ENCODE data around the gene GREB1L.
"Not testable (repeated sequence)": the region's sequence is repeated elsewhere in the genome, so short reads cannot be mapped to it uniquely, and the experiment has no call there.

The GREB1L gene

GRCh38 chr18:21309248-21309647, 67.2 kb downstream of the GREB1L start:
- no peak for DNase-seq

GRCh38 chr18:21311980-21312379, 69.9 kb downstream of the GREB1L start:
- not testable (repeated sequence) for DNase-seq

DNA sequence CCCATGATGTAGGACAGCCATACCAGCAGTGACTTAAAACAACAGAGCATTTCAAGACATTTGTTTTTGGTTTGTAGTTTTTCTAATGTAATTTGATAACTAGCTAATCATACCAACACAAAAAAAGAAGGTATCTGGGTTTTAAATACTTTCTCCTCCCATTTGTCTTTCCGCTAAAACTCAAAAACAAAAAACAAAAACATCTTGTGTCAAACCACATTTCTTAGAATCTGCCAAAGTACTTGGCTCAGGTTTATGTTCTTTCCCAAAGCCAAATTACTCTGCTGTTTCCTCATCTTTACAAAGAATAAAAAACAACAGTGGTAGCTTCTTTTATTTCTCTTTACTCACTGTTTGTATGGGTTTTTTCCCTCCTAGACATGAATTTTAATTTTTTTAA, 71.5 kb downstream of the GREB1L start:
- no peak for DNase-seq

DNA sequence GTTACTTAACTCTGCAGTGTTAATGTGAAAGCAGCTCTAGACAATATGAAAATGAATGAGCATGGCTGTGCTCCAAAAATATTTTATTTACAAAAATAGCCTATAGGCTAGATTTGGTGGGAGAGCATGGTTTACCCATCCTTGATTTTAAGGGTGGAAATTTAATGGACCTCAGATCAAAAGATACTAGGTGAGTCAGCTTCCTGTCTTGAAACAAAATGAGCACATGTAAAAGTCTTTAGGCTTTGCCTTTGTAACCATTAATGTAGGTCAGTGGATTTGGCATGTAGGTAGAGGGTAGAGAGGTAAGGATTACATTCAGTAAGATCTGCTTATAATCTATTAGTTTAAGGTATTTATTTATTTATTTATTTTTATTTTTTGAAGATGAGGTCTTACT, 72.7 kb downstream of the GREB1L start:
- DNase-seq: no peak

DNA sequence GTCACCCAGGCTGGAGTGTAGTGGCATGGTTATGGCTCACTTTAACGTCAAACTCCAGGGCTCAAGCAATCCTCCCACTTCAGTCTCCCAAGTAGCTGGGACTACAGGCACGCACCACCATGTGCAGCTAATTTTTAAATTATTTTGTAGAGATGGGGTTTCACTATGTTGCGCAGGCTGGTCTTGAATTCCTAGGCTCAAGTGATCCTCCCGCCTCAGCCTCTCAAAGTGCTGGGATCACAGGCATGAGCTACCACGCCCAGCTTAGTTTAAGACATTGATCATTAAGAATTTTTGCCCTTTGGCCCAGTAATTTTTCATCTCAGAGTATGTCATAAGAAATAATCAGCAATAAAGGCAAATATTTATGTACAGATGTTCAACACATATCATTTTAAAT, 73.1 kb downstream of the GREB1L start:
- not testable (repeated sequence) for DNase-seq

GRCh38 chr18:21315741-21316197, 73.7 kb downstream of the GREB1L start:
- DNase-seq: no peak

- DNase-seq: no peak
Measured at GRCh38 chr18:21316296-21316695, 74.3 kb downstream of the GREB1L start.

DNA sequence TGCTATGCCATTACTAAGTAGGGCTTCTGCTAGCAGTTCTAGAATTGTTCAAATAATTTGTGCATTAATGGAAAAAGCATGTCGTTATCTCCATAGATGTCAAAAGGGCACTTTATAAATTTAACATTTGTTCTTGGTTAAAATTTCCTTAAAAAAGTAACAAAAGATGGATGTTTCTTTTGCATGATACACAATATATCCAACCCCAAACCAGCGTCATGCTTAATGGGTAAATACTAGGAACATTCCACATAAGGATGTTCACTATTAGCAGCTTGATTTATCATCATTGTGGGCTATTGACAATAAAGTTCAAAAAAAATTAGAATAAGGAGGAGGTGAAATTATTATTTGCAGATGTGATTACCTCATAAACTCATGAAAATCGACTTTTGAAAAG, 79.7 kb downstream of the GREB1L start:
- no peak for DNase-seq

- DNase-seq: no peak
Measured at GRCh38 chr18:21327101-21327500, 85.1 kb downstream of the GREB1L start.

- no peak for DNase-seq
Measured at GRCh38 chr18:21330122-21330701, 88.2 kb downstream of the GREB1L start.

- no peak for DNase-seq
Measured at GRCh38 chr18:21331065-21331464, 89.0 kb downstream of the GREB1L start.

DNA sequence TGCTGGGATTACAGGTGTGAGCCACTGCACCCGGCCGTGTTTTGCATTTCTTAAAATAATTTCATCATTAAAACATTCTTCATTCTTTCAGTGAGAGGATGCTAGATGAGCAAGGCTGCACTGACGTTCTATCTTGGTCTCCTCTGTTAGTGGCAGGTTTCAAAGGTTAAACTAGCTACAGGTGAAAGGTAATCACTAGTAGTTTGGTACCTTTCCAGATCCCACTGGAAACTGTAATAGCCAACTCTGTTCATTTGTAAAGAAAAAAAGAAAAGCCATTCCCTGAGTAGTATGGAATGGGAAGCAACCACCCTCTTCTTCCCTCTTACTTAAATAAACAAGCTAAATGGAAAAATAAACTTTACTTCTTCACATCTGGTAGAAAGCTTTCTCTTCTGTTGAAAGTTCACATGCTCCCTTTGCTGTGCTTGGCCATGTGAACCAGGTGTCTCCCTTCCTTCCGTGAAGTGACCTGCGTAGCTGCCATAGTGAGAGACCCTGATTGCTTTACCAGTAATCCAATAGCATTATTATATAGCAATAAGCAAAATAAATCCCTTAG, 94.0 kb downstream of the GREB1L start:
- DNase-seq: no peak

- no peak for DNase-seq
Measured at GRCh38 chr18:21336846-21337245, 94.8 kb downstream of the GREB1L start.

DNA sequence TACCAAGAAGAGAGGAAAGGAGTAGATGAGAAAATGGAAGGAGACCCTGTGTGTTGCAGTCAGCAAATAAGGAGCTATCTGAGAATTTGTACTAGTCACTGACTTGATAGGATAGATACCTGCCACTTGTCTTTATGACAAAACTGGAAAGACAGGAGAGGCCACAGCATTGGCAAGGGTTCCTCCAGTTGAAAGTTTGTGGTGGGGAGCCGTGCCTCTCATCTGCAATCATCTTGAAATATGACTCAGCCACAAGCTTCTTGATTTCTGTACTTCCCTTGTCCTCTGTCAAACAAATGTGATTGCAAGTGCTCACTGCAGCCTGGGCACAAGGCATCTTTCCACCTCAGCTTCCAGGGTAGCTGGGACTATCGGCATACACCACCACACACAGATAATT, 99.1 kb downstream of the GREB1L start:
- no peak for DNase-seq

GRCh38 chr18:21342372-21342771, 100.3 kb downstream of the GREB1L start:
- no peak for DNase-seq

DNA sequence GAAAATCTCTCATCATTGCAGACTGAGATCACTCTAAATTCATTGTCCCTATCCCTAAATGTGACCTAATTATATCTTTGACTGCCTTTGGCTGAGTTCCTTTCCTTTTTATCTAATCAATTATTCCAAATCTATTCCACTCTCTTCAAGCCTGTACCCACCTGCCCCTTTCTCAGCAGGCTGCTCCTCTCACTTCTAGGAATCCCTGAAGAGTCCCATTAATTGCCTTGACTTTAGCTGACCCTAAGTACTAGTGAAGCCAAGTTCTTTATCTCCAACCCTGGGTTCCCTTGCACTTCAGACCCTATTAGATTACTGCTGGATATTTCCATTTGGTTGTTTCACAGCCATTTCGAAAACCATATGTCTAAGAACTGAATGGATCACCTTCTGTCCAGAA, 102.8 kb downstream of the GREB1L start:
- DNase-seq: no peak

DNA sequence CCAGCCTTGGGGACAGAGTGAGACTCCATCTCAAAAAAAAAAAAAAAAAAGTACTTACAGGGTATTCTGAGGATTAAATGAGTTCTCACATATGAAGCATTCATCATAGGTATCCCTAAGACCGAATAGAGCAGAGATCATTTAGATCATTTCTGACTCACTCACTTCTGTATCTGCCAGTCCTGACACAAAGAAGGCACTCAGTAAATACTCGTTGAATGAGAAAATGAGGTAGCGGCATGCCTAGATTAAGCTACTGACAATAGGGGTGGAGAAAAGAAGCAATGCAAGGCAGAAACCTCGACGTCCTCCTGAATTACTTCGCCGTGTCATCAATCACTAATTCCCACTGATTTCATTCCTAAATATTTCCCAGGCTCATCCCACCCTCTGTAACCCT, 103.8 kb downstream of the GREB1L start:
- DNase-seq: no peak

DNA sequence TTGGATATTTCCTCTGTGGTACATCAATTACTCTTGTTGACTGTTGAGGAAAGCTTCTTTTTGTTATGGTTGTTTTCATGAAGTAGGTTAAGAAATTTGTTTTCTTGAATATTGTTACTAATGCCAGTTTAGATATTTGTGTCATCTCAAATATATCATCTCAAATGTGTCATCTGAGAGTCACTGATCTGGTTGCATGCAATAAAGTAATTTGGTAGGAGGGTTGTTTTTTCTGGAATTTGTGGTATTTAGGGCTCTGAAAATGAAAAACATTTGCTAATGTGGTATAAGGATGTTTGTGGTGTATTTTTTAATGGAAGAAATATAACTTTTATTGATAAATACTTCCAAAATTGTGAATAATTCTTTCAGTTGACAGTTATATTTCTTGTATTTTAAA, 117.7 kb downstream of the GREB1L start:
- DNase-seq: no peak

DNA sequence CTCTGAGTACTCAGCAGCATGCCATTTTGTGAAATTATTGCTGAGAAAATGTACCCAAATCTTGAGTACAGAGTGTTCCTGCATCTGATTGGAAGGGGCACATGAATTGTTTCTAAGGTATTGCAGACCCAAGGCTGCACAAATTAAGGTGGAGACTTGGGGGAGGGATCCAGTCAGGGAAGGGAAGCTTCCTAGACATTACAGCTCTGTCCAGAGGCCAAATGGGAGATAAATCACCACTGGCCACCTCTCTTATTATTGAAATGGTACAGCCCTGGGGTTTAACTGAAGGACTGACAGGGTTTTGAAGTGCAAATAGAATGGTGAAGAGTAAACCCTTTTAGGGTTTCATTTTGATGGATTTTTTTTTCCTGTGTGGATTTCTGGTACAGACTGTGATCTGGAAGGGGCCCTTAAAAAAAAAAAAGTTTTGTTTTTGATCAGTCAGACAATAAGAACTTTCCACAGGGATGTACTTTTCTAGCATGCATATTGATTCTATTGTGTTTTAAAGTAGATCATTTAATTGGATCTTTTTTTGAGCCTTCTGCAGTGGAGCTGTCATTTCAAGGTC, 119.4 kb downstream of the GREB1L start:
- DNase-seq: no peak

- DNase-seq: no peak
Measured at GRCh38 chr18:21362831-21363230, 120.8 kb downstream of the GREB1L start.

- DNase-seq: no peak
Measured at GRCh38 chr18:21363348-21363747, 121.3 kb downstream of the GREB1L start.

GRCh38 chr18:21364471-21364870, 122.4 kb downstream of the GREB1L start:
- DNase-seq: no peak

- no peak for DNase-seq
Measured at GRCh38 chr18:21366896-21367295, 124.9 kb downstream of the GREB1L start.

- no peak for DNase-seq
Measured at GRCh38 chr18:21369146-21369545, 127.1 kb downstream of the GREB1L start.

DNA sequence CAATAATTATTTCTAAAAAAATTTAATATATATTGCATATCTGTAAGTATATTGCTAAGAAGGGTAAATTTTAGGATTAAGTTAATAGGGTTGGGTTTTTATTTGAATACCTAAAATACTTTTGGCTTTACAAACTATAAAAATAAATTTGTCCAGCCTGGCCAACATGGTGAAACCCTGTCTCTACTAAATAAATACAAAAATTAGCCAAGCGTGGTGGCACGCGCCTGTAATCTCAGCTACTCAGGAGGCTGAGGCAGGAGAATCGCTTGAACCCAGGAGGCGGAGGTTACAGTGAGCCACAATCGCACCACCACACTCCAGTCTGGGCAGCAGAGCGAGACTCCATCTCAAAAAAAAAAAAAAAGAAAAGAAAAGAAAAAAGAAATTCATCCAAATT, 127.6 kb downstream of the GREB1L start:
- not testable (repeated sequence) for DNase-seq
